Stimulated activated naive CD8-positive, alpha-beta T cell treated with anti-CD3 and anti-CD28 coated beads, Interleukin-15, amount 100 ng/mL, for 72 hours (primary cell): ENCODE data around the gene DOK3.
A peak's percentile ranks its signal among the peaks of the same experiment; 100 is the strongest.

Source experiments
- ATAC-seq: fragments of 150-1000 bp; cut with Tn5 transposase; 2 replicates; pipeline ENCODE4 v1.10.0; 2021; ENCODE audit warnings: mild to moderate bottlenecking, moderate library complexity
- DNase-seq, 2 donors: peaks; one replicate each; pipeline ENCODE4 v3.0.0; 2021 to 2022
- H3K27ac Mint-ChIP-seq, 2 donors: one replicate each; pipeline ENCODE4 v1.8.0; 2022; ENCODE audit warnings: mild to moderate bottlenecking in 2 of 2, mixed read lengths in 2 of 2, moderate library complexity in 2 of 2
- H3K27me3 Mint-ChIP-seq: one replicate; pipeline ENCODE4 v1.8.0; 2022; ENCODE audit warnings: mixed read lengths
- H3K4me1 Mint-ChIP-seq: one replicate; pipeline ENCODE4 v1.8.0; 2022; ENCODE audit warnings: mild to moderate bottlenecking, mixed read lengths
- H3K4me3 Mint-ChIP-seq, 2 donors: one replicate each; pipeline ENCODE4 v1.8.0; 2022; ENCODE audit warnings: mild to moderate bottlenecking in 2 of 2, mixed read lengths in 2 of 2, moderate library complexity in 1 of 2
- H3K9me3 Mint-ChIP-seq, 2 donors: one replicate each; pipeline ENCODE4 v1.8.0; 2022; ENCODE audit warnings: mixed read lengths in 2 of 2

Gene DOK3

DNA sequence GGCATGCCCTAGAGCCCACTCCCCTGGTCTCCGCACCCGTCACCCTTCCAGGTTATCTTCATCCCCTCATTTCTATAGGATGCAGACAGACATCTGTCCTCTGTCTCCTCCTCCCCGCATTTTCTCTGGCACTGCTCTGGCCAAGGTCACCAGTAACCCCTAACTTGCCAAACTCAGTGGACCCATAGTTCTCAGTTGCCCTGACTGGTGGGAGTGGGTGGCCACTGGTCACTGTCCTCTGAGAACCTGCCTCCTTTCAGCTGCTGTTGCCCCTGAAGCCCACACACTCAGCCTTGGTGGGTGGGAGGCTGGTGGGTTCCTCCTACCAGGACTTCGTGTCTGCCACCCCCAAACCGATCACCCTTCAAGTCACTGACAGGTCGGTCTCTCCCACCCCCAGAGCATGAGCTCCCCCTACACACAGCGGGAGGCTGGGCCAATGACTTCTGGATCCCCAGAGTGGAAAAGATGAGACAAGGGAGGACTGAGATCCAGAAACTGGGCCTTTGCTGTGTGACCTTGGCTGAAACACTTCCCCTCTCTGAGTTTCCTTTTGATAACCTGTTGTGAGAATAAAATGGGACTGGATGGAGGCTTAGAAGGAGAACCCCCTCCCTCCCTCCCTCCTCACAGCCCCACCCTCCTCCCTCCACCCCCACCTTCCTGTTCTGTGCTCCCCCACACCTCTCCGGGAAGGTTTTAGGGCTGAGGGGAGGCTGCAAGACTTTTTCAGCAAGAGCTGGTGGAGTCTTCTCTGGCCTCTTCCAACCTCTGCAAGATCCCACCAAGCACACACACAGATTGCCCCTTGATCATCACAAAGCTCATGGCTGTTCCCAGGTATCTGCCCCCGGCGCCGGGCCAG, 33.8 kb downstream of the DOK3 start:
- no peak for ATAC-seq
- Mint-ChIP-seq H3K4me1 (peaks cover 81% of the 10 kb centered on the region), H3K9me3 (no peaks in the 10 kb centered on the region), H3K4me3 (peak overlapping the region; percentile 70 to 72), H3K27ac (peak overlapping the region; percentile 84 to 95), H3K27me3 (no peaks in the 10 kb centered on the region)
- DNase-seq = peak in 1 of 2 donors; percentile 31

DNA sequence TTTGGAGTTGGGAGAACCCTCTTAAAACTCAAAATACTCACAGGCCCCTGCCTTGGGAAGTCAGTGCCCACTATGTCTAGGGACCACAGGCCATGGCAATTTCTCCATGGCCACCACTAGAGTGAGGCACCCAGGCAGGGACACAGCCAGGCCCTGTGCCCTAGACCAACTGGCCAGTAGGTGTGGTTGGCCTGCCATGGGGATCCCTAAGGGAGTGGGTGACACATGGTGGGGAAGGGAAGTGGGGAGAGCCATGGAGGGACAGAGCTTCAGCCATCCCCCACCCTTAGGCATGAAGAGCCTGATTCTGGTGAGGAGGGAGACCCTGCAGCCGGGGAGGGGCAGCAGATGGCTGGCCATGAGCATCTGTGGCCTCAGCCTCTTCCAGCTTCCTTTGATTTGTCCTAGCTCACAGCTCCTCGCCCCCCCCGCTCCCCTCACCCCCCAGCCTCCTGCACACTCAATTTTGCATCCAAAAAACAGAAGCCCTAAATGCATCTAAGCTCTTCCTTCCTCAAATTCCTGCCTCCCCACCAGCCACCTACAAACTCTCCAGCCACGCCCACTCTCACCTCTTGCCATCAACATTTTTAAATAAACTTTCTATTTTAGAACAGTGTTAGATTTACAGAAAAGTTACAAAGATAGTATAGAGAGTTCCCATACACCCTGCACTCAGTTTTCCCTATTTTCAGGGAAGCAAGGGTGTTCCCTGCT, 34.6 kb downstream of the DOK3 start:
- peak overlapping the region; percentile 68 to 89 for H3K4me3 Mint-ChIP-seq
- no peaks in the 10 kb centered on the region for H3K27me3 Mint-ChIP-seq
- ATAC-seq = no peak
- H3K27ac Mint-ChIP-seq = peak overlapping the region; percentile 71 to 84
- DNase-seq = no peak
- no peaks in the 10 kb centered on the region for H3K9me3 Mint-ChIP-seq
- H3K4me1 Mint-ChIP-seq = peaks cover 87% of the 10 kb centered on the region

DNA sequence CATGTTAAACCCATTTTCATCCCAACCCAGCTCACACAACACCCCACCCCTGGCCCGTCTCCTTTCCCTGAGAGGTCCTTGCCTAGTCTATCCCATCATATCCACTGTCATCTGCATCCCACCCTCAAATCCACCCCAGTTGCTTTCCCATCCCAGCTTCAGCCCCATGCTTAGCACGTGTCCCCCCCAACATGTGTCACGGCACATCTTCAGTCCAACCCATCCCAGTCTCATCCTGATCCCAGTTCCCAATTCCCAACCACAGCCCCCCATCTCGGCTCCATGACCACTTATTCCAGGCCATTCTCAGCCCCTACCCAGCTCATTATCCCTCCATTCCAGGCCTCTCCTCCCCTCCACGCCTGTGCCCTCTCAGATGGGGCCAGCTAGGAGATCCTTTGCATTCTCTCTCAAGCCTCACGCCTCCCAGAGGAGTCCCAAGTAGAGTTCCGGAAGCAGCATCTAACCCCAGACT, 35.6 kb downstream of the DOK3 start:
- peak overlapping the region; percentile 88 for H3K27ac Mint-ChIP-seq
- DNase-seq (no peak), ATAC-seq (no peak)
- H3K4me3 Mint-ChIP-seq = peak overlapping the region; percentile 68 to 89
- no peaks in the 10 kb centered on the region for H3K9me3 Mint-ChIP-seq
- H3K27me3 Mint-ChIP-seq = no peaks in the 10 kb centered on the region
- H3K4me1 Mint-ChIP-seq = peaks cover 87% of the 10 kb centered on the region

DNA sequence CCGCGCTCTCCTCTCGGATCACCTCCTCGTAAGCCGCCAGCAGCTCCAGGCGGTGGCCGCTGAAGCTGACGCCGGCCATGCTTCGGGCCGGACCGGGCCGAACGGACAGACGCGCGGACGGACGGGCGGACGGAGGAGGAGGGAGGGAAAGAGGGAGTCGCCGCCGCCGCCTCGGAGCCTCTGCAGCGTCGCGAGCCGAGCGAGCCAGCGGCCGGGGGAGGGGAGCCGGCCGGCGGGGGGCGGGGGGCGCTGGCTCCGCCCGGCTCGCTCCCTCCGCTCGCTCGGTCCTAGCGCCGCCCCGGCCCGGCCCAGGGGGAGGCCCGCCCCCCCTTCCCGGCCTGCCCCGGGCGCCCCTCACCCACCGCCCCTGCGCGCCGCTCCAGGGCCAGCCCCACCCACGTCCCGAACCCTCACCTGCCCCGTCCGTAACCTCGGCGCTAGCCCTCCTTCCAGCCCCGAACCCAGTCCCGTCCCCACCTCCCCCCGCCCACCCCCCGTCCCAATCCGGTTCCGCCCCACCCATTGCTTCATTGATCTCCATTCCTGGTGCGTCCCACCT, 36.1 kb downstream of the DOK3 start, which contains the start of gene DBN1:
Gene DBN1, minus strand, starts transcription at position 192 of the 559 bp plus-strand sequence. Its CDS starts 113 bp downstream, at position 79.
- Mint-ChIP-seq H3K4me3 (peak within 1 kb of the TSS; percentile 88 to 92), H3K27me3 (no peaks in the 10 kb centered on the region), H3K4me1 (peaks cover 87% of the 10 kb centered on the region), H3K9me3 (no peaks in the 10 kb centered on the region), H3K27ac (peak within 1 kb of the TSS; percentile 88 to 92)
- DNase-seq = peak; percentile 32 to 43
- ATAC-seq = peak; percentile 44

DNA sequence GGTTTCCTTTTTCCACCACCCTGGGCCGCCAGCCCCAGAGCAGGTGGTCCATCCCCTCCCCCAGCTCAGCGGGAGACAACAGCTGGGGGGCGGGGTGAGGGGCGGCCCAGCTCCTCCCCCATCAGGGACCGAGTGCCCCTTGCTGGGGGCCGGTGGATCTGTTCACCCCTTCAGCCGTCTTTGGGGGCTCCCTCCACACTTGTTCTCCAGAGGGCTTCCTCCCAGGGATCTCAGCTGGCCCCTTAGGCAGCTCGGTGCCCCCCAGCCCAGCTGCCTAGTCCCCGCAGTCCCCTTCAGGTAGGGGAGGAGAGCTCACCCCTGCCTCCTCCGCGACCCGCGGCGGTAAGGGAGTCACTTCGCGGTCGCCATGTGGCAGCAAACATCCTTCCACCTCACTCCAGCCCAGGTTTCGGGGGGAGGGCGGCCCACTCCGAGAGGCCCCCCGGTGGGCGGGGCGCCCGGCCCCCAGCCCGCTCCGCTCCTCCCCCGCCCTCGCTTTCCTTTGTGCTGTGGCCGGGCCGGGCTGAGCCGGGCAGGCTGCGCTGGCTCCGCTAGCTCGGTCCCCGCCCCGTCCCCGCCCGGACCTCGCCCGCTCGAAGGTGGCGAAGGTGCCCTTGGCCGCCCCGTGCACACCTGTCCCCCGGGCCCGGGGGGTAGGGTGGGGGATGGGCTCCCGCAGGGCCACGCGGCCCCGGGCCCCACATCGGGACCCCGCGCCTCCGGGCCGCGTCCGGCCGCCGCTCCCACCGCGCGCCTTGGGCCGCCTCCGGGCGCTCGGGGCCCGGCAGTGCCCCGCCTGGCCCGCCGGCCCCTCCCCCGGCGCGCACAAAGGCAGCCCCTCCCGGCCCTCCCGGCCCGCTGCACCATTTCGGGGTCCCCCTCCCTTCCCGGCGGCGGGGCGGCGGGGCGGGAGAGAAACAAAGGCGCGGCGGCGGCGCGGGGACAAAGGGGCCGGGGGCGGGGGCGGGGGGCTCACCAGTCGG, 36.9 kb downstream of the DOK3 start:
- Mint-ChIP-seq H3K9me3 (no peaks in the 10 kb centered on the region), H3K27ac (peak overlapping the region; percentile 78 to 92), H3K4me1 (peaks cover 82% of the 10 kb centered on the region), H3K4me3 (peak overlapping the region; percentile 88 to 92), H3K27me3 (no peaks in the 10 kb centered on the region)
- DNase-seq = peak; percentile 85 to 92
- peak; percentile 78 for ATAC-seq

DNA sequence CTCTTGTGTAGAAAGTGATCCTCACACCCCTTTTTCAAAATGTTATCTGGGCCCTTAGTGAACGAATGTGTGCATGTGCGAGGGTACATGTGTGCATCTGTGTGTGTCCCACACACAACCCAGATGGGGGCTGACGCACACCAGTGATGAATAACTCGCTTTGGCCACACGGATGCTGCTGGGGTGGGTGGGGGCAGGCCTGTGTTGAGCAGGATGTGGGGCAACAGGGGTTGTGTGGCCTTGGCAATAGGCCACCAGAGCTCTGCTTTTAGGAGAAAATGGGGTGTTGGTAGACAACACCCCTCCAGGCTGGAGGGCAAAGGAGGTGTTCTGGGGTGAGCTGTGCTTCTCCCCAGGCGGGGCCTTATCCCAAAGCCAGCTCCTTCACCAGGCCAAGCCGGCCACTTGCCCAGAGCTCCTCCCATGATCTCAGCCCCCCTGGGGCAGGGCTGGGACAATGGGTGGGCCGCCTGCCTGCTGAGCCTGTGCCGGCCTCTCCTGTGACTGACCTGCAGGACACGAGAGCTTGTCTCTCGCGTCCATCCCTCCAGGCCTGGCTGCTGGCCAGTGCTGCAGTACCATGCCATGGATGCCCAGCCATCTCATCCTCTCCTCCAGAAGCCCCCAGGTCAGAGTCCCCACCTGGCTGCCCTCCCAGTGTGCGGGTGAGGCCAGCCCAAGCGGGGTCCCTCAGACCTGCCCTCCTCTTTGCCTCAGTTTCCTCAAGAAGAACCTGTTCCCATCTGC, 37.8 kb downstream of the DOK3 start:
- Mint-ChIP-seq H3K4me3 (peak overlapping the region; percentile 88 to 92), H3K27ac (peak overlapping the region; percentile 78 to 92), H3K27me3 (no peaks in the 10 kb centered on the region), H3K9me3 (no peaks in the 10 kb centered on the region), H3K4me1 (peaks cover 78% of the 10 kb centered on the region)
- peak; percentile 79 for ATAC-seq
- peak; percentile 59 to 84 for DNase-seq

DNA sequence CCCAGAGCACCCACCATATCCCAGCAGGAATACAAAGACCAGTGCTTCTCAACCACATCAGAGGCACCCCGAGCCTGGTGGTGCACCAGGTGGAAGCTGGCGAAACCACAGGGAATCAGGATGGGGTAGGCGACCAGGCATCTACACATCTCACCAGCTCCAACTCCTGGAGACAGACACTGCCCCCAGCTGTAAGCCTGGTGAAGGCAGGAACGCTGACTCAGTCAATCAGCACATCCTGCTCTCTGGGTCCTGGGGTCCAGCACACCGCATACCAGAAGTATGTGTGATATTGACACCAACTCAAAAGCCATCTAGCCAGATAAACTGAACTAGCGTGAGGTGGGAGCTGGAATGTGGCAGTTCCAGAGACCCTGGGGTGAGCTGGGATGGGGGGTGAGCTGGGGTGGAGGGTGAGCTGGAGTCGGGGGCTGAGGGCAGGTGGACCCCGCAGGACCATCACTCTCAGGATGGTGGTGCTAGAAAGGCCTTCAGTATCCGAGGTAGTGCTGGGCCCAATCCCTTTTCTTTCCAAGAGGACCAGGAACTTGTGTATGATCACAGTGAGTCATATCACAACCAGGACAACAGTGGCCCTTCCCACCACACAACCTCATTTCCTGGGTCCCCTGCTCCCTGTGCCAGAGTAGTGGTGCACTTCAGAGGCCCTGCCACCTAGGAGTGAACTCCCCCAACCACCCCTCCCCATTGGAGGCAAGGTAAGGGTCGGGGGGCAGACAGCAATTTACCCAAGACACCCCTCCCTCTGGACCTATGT, 38.7 kb downstream of the DOK3 start:
- no peaks in the 10 kb centered on the region for H3K9me3 Mint-ChIP-seq
- no peak for ATAC-seq
- H3K4me3 Mint-ChIP-seq = peak overlapping the region; percentile 88 to 92
- H3K27me3 Mint-ChIP-seq = no peaks in the 10 kb centered on the region
- peak overlapping the region in 1 of 2 donors; percentile 79 for H3K27ac Mint-ChIP-seq
- DNase-seq = no peak
- H3K4me1 Mint-ChIP-seq = peaks cover 71% of the 10 kb centered on the region

DNA sequence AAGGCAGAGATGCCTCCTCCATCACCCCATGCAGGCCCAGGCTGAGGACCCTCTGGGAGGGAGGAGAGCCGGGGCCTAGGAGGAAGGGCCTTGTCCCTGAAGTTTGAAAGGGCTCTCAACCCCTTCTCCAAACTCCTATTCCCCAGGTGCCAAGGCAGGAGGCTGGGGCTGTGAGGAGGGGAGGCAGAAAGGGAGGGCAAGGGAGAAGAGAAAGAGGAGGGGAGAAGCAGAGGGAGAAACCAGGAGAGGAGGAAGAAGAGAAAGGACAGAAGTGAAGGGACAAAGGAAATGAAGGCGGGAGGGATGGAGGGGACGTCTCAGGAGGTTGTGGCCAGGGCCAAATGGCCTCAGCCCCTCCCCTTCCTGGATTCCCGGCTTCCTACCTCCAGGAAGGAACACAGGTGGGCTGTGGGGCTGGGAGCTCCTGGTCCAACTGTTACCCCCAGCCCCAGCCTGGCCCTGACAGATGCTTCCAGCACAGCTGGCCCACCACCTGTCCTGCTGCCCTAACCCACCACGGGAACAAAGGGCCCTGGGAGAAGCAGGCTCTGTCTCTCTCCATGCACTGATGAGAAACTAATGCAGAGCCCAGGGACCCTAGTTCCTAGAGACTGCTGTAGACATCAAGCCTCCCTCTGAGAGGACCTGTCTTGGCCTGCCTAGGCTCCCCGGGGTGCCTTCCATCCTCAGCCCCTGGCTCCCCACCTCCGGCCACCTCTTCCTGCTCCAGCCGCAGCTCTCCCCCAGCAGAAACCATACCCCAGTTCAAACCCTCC, 39.7 kb downstream of the DOK3 start:
- ATAC-seq (no peak), DNase-seq (no peak)
- Mint-ChIP-seq H3K9me3 (no peaks in the 10 kb centered on the region), H3K4me3 (peak overlapping the region in 1 of 2 donors; percentile 71), H3K27ac (peak overlapping the region; percentile 37 to 88), H3K27me3 (no peaks in the 10 kb centered on the region), H3K4me1 (peaks cover 61% of the 10 kb centered on the region)

DNA sequence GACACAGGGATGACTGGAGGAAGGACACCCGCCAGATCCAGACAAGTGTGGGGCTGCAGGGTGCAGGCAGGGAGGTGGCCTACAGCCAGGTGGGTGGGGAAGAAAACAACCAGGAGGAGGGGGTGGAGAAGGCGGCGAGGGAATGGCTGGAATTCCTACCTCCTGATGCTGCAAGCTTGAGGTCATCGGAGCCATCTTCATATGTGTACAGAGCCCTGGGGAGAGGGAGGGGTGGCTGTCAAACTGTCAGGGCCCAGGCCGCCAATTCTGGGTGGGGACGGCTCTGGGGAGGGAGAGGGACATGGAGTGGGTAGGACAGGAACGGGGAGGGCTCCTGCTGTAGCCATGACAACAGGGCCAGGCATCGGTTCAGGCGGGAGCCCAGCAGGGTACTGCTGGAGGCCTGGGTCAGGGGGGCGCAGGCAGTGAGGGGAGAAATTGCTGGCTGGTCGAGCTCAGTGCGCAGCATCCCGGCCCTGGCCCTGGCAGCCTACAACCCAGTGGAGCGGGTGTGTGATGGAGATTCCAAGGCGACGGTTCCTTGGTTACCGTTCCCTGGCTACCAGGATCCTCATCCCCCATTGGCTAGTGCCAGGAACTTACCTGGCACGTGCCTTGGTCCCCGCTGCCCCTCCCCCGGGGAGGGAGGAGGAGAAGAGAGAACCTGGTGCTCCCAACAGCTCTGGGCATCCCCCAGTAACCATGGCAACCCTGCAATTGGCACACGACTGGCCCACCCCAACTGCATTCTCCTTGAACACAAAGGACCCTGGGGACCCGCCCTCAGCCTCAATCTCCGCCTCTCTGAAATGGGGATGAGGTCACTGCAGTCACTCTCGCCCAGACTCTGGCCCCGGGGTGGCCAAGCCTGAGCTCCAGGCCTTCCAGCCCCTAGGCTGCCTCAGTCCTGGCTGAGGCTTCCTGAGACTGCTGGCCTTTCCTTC, 40.7 kb downstream of the DOK3 start:
- Mint-ChIP-seq H3K27me3 (no peaks in the 10 kb centered on the region), H3K27ac (peak overlapping the region; percentile 37 to 88), H3K4me1 (peaks cover 51% of the 10 kb centered on the region), H3K9me3 (no peaks in the 10 kb centered on the region), H3K4me3 (peak overlapping the region in 1 of 2 donors; percentile 31)
- no peak for ATAC-seq
- DNase-seq = no peak

DNA sequence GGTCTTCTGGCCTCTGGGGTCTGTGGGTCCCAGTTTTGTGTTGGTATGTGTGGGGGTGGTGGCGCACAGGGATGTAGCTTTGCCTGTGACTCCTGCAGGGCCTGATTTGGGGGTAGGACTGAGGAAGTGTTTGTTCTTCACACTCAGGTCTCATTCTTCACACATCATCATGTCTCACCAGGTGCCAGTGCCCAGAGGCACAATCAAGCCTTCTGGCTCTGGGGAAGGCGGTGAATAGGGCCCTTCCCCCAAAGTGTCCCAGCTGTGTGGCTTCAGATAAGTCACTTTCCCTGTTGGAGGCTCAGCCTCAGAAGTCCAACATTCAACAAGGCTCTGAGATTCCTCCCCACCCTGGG, 41.3 kb downstream of the DOK3 start:
- H3K4me3 Mint-ChIP-seq = no peak overlapping the region
- peak overlapping the region in 1 of 2 donors; percentile 23 for H3K27ac Mint-ChIP-seq
- no peaks in the 10 kb centered on the region for H3K9me3 Mint-ChIP-seq
- H3K4me1 Mint-ChIP-seq = peaks cover 52% of the 10 kb centered on the region
- H3K27me3 Mint-ChIP-seq = no peaks in the 10 kb centered on the region
- no peak for ATAC-seq
- no peak for DNase-seq

DNA sequence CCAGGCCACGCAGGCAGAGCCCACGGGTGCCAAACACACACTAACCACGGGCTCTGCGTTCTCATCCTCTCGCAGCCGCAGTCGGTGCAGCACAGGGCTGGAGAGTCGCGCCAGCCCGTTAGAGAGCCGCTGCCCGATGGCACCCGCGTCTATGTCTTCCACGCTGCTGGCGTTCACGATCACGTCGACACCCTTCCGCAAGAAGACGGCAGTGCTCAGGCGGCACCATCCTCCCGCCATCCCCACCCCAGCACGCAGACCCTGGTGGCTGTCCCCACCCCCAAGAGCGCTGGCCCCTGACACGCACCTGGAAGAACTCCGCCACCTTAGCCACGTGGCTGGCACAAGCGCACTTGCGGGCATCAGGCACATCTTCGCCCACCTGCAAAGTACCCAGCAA, 42.2 kb downstream of the DOK3 start:
- Mint-ChIP-seq H3K4me3 (no peak overlapping the region), H3K27ac (no peak overlapping the region), H3K9me3 (no peaks in the 10 kb centered on the region), H3K4me1 (peaks cover 61% of the 10 kb centered on the region), H3K27me3 (no peaks in the 10 kb centered on the region)
- ATAC-seq (no peak), DNase-seq (no peak)

DNA sequence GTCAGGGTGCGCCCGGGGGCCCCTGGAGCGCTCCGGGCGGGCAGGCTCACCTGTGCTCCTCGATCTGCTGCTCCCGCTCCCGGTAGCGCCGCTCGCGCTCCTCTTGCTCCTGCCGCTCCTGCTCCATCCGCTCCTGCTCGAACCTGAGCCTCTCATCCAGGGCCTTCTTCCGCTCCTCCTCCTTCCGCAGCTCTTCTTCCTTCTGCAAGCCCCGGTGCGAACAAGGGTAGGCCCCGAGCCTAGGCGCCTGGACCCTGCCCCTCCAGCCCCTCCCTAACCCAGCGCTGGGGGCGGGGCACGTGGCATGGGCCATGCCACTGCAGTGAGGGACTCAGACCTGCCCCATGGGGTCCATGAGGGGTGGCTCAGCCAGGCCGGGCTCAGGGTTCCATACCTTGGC, 42.8 kb downstream of the DOK3 start:
- Mint-ChIP-seq H3K4me3 (peak overlapping the region in 1 of 2 donors; percentile 11), H3K27ac (no peak overlapping the region), H3K27me3 (no peaks in the 10 kb centered on the region), H3K9me3 (no peaks in the 10 kb centered on the region), H3K4me1 (peaks cover 61% of the 10 kb centered on the region)
- no peak for DNase-seq
- no peak for ATAC-seq
